ENCODE measurements around the gene CENPX.
A peak's percentile ranks its signal among the peaks of the same experiment; 100 is the strongest.

The CENPX gene

DNA sequence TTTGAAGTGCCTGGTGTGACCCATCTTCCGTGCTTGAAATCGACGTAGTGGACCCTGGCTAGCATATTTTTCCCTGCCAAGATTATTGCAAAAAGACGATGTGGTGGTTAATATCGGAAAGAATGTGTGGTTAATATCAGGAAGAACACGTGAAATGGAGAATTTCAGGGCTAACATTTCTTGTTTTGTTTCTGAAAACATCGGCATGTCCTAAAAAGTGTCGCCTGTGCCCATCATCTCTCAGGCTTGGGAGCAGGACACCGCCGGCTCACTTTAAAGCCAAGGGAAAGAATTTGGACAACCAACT, 15.2 kb upstream of the CENPX start:
- Histone ChIP-seq H4K91ac (ENCODE audit: low read depth, low read length, poor library complexity) (no peak overlapping the region), H2AFZ (ENCODE audit: low read length) (peak overlapping the region; percentile 93), H2BK5ac (ENCODE audit: low read length) (no peak overlapping the region), H3K4ac (ENCODE audit: low read length) (no peak overlapping the region), H3K9me3 (replicated peaks in 1 of 2; ENCODE audit: control insufficient read depth in 2 of 2, insufficient read depth in 1 of 2, low read depth in 1 of 2, low read length in 2 of 2) (no peaks in the 10 kb centered on the region), H2BK15ac (ENCODE audit: low read length) (no peak overlapping the region), H3K4me1 (ENCODE audit: control insufficient read depth in 2 of 2, insufficient read depth in 1 of 2, low read depth in 1 of 2, low read length in 2 of 2) (peaks cover 9 to 13% of the 10 kb centered on the region in 2 donors), H3K4me3 (ENCODE audit: low read length in 2 of 2) (peak overlapping the region in 1 of 2 donors; percentile 92), H4K8ac (ENCODE audit: low read depth, low read length) (no peak overlapping the region), H3K9ac (ENCODE audit: low read depth, low read length, poor library complexity) (no peak overlapping the region), H3K27ac (replicated peaks; ENCODE audit: low read length) (no peak overlapping the region), H3K14ac (ENCODE audit: low read length) (no peak overlapping the region), H3K4me2 (ENCODE audit: insufficient read depth, low read length, poor library complexity, severe bottlenecking) (peak overlapping the region; percentile 19), H3K36me3 (replicated peaks in 1 of 2; ENCODE audit: control insufficient read depth in 2 of 2, insufficient read depth in 2 of 2, low read length in 2 of 2) (peaks cover 8 to 32% of the 10 kb centered on the region in 2 donors), H2AK5ac (ENCODE audit: low read depth, low read length) (no peak overlapping the region), H2BK12ac (ENCODE audit: low read length) (no peak overlapping the region), H3K23ac (ENCODE audit: low read depth, low read length, poor library complexity) (no peak overlapping the region), H3K27me3 (ENCODE audit: control insufficient read depth in 3 of 3, insufficient read depth in 3 of 3, low read depth in 1 of 3, low read length in 3 of 3) (no peaks in the 10 kb centered on the region), H3K79me1 (ENCODE audit: low read depth, low read length) (peaks cover 10% of the 10 kb centered on the region), H2BK120ac (ENCODE audit: low read depth, low read length) (no peak overlapping the region), H3K18ac (ENCODE audit: low read length) (no peak overlapping the region)
- WGBS, 2 donors (ENCODE audit: extremely low coverage in 2 of 2, insufficient read length in 2 of 2, insufficient replicate concordance in 1 of 2): no CpG with 5 or more reads among the region's 10 CpGs
- DNase-seq (ENCODE audit: low spot score): no peak

DNA sequence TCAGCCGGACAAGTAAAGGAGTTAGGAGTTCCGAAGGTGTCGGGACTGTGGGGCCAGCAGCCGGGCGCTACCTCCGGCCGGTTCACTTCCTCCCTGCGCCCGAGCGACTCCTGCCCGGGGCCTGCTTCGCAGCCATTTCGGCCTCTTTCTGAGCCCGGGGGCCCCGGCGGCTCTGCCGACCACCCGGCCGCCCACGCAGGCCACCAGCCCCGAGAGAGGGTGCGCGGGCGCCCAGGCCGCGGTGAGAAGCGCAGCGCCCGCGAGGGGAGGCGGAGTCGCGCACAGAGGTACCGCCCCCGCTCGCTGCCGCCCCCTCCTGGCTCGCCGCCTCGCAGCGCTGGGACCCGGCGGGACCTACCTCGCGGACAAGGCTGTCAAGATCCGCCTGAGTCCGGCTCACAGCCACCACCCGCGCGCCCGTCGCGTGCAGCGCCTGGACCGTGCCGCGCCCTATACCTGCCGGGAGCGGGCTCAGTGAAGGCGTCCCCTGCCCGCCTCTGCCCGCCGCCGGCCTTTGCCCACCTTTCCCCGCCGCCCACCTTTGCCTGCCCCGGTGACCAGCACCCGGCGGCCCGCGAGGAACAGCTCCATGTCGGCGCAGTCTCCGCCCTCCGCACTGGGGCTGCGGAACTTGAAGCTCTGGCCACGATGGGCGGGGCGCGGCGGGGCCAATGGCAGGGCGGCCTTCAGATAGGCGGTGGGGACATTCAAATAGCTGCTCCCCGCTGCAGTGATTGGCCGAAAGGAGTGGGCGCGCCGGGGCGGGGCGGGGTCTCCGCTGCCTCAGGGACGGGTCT, 14.6 kb upstream of the CENPX start, which contains the start of gene DCXR:
TSS of gene DCXR (minus strand) at position 606 of the 797 bp plus-strand sequence. CDS start at position 591, 15 bp downstream.
- Histone ChIP-seq H3K4ac (ENCODE audit: low read length) (peak within 1 kb of the TSS; percentile 76), H3K79me1 (ENCODE audit: low read depth, low read length) (peaks cover 10% of the 10 kb centered on the region), H3K27me3 (ENCODE audit: control insufficient read depth in 3 of 3, insufficient read depth in 3 of 3, low read depth in 1 of 3, low read length in 3 of 3) (no peaks in the 10 kb centered on the region), H3K4me3 (ENCODE audit: low read length in 2 of 2) (peak within 1 kb of the TSS; percentile 78 to 92), H4K8ac (ENCODE audit: low read depth, low read length) (no peak within 1 kb of the TSS), H2AFZ (ENCODE audit: low read length) (peak within 1 kb of the TSS; percentile 93), H3K27ac (replicated peaks; ENCODE audit: low read length) (peak within 1 kb of the TSS; percentile 89), H2AK5ac (ENCODE audit: low read depth, low read length) (peak within 1 kb of the TSS; percentile 96), H4K91ac (ENCODE audit: low read depth, low read length, poor library complexity) (no peak within 1 kb of the TSS), H3K4me2 (ENCODE audit: insufficient read depth, low read length, poor library complexity, severe bottlenecking) (peak within 1 kb of the TSS; percentile 99), H3K9ac (ENCODE audit: low read depth, low read length, poor library complexity) (peak within 1 kb of the TSS; percentile 92), H2BK15ac (ENCODE audit: low read length) (peak within 1 kb of the TSS; percentile 96), H3K9me3 (replicated peaks in 1 of 2; ENCODE audit: control insufficient read depth in 2 of 2, insufficient read depth in 1 of 2, low read depth in 1 of 2, low read length in 2 of 2) (no peaks in the 10 kb centered on the region), H3K18ac (ENCODE audit: low read length) (peak within 1 kb of the TSS; percentile 97), H2BK120ac (ENCODE audit: low read depth, low read length) (peak within 1 kb of the TSS; percentile 87), H3K23ac (ENCODE audit: low read depth, low read length, poor library complexity) (peak within 1 kb of the TSS; percentile 97), H3K36me3 (replicated peaks in 1 of 2; ENCODE audit: control insufficient read depth in 2 of 2, insufficient read depth in 2 of 2, low read length in 2 of 2) (peaks cover 8 to 33% of the 10 kb centered on the region in 2 donors), H2BK12ac (ENCODE audit: low read length) (peak within 1 kb of the TSS; percentile 84), H3K4me1 (ENCODE audit: control insufficient read depth in 2 of 2, insufficient read depth in 1 of 2, low read depth in 1 of 2, low read length in 2 of 2) (peaks cover 12 to 18% of the 10 kb centered on the region in 2 donors), H3K14ac (ENCODE audit: low read length) (peak within 1 kb of the TSS; percentile 84), H2BK5ac (ENCODE audit: low read length) (peak within 1 kb of the TSS; percentile 90)
- DNase-seq (ENCODE audit: low spot score): peak; percentile 97
- WGBS, 2 donors (ENCODE audit: extremely low coverage in 2 of 2, insufficient read length in 2 of 2, insufficient replicate concordance in 1 of 2): no CpG with 5 or more reads among the region's 92 CpGs

- WGBS, 2 donors (ENCODE audit: extremely low coverage in 2 of 2, insufficient read length in 2 of 2, insufficient replicate concordance in 1 of 2): no CpG with 5 or more reads among the region's 23 CpGs
- H3K9ac ChIP-seq (ENCODE audit: low read depth, low read length, poor library complexity): peak overlapping the region; percentile 92
- H3K9me3 ChIP-seq (replicated peaks in 1 of 2; ENCODE audit: control insufficient read depth in 2 of 2, insufficient read depth in 1 of 2, low read depth in 1 of 2, low read length in 2 of 2): no peaks in the 10 kb centered on the region
- H4K91ac ChIP-seq (ENCODE audit: low read depth, low read length, poor library complexity): no peak overlapping the region
- peak overlapping the region; percentile 76 for H3K4ac ChIP-seq (ENCODE audit: low read length)
- H2BK15ac ChIP-seq (ENCODE audit: low read length): peak overlapping the region; percentile 96
- peak overlapping the region; percentile 84 for H3K14ac ChIP-seq (ENCODE audit: low read length)
- H3K27me3 ChIP-seq (ENCODE audit: control insufficient read depth in 3 of 3, insufficient read depth in 3 of 3, low read depth in 1 of 3, low read length in 3 of 3): no peaks in the 10 kb centered on the region
- peak overlapping the region; percentile 90 for H2BK5ac ChIP-seq (ENCODE audit: low read length)
- no peak overlapping the region for H3K27ac ChIP-seq (replicated peaks; ENCODE audit: low read length)
- peak overlapping the region; percentile 97 for H3K23ac ChIP-seq (ENCODE audit: low read depth, low read length, poor library complexity)
- peak overlapping the region; percentile 87 for H2BK120ac ChIP-seq (ENCODE audit: low read depth, low read length)
- H3K4me3 ChIP-seq (ENCODE audit: low read length in 2 of 2): peak overlapping the region; percentile 78 to 92
- peaks cover 8 to 33% of the 10 kb centered on the region in 2 donors for H3K36me3 ChIP-seq (replicated peaks in 1 of 2; ENCODE audit: control insufficient read depth in 2 of 2, insufficient read depth in 2 of 2, low read length in 2 of 2)
- peaks cover 14 to 22% of the 10 kb centered on the region in 2 donors for H3K4me1 ChIP-seq (ENCODE audit: control insufficient read depth in 2 of 2, insufficient read depth in 1 of 2, low read depth in 1 of 2, low read length in 2 of 2)
- H3K18ac ChIP-seq (ENCODE audit: low read length): peak overlapping the region; percentile 89
- peak overlapping the region; percentile 99 for H3K4me2 ChIP-seq (ENCODE audit: insufficient read depth, low read length, poor library complexity, severe bottlenecking)
- H2AK5ac ChIP-seq (ENCODE audit: low read depth, low read length): peak overlapping the region; percentile 96
- H4K8ac ChIP-seq (ENCODE audit: low read depth, low read length): no peak overlapping the region
- peaks cover 10% of the 10 kb centered on the region for H3K79me1 ChIP-seq (ENCODE audit: low read depth, low read length)
- H2BK12ac ChIP-seq (ENCODE audit: low read length): peak overlapping the region; percentile 84
- DNase-seq (ENCODE audit: low spot score): no peak
- peak overlapping the region; percentile 93 for H2AFZ ChIP-seq (ENCODE audit: low read length)
These were observed 14.0 kb upstream of the CENPX start for GRCh38 chr17:82036634-82037091.

DNA sequence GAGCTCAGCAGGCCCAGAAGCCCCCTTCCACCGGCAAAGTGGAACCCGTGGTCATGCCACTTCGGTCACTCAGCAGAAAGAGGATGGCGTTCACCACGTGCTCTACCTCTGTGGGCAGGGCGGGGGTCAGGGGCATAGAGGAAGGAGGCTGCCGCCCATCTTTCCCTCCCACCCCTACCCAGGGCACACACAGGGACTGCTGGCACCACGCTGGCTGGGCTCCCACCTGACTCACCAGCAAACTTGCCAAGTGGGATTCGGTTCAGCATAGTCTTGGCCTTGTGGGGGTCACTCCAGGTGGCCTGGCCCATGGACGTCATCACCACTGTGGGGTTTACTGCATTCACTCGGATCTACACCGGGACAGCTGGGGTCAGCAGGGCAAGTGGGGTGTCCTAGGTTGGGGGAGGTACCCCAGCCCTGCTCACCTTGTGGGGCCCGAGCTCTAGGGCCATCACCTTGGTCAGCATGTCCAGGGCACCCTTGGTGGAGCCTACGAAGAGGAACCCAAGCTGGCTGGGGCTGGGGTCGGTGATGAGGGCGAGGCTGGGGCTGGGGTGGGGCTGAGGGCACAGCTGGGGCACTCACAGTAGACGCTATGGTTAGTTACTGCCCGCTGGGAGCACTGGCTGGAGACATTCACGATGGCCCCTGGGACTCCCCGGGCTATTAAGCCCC, 13.4 kb upstream of the CENPX start:
- peaks cover 14 to 22% of the 10 kb centered on the region in 2 donors for H3K4me1 ChIP-seq (ENCODE audit: control insufficient read depth in 2 of 2, insufficient read depth in 1 of 2, low read depth in 1 of 2, low read length in 2 of 2)
- peak overlapping the region in 1 of 2 donors; percentile 92 for H3K4me3 ChIP-seq (ENCODE audit: low read length in 2 of 2)
- no peaks in the 10 kb centered on the region for H3K27me3 ChIP-seq (ENCODE audit: control insufficient read depth in 3 of 3, insufficient read depth in 3 of 3, low read depth in 1 of 3, low read length in 3 of 3)
- no peak overlapping the region for H3K4ac ChIP-seq (ENCODE audit: low read length)
- H2AFZ ChIP-seq (ENCODE audit: low read length): no peak overlapping the region
- no peak overlapping the region for H2BK120ac ChIP-seq (ENCODE audit: low read depth, low read length)
- no peak overlapping the region for H2BK12ac ChIP-seq (ENCODE audit: low read length)
- H3K9me3 ChIP-seq (replicated peaks in 1 of 2; ENCODE audit: control insufficient read depth in 2 of 2, insufficient read depth in 1 of 2, low read depth in 1 of 2, low read length in 2 of 2): no peaks in the 10 kb centered on the region
- no peak overlapping the region for H3K27ac ChIP-seq (replicated peaks; ENCODE audit: low read length)
- H3K9ac ChIP-seq (ENCODE audit: low read depth, low read length, poor library complexity): peak overlapping the region; percentile 38
- WGBS, 2 donors (ENCODE audit: extremely low coverage in 2 of 2, insufficient read length in 2 of 2, insufficient replicate concordance in 1 of 2): no CpG with 5 or more reads among the region's 20 CpGs
- H4K8ac ChIP-seq (ENCODE audit: low read depth, low read length): no peak overlapping the region
- peaks cover 8 to 33% of the 10 kb centered on the region in 2 donors for H3K36me3 ChIP-seq (replicated peaks in 1 of 2; ENCODE audit: control insufficient read depth in 2 of 2, insufficient read depth in 2 of 2, low read length in 2 of 2)
- peak overlapping the region; percentile 96 for H2AK5ac ChIP-seq (ENCODE audit: low read depth, low read length)
- peak overlapping the region; percentile 97 for H3K23ac ChIP-seq (ENCODE audit: low read depth, low read length, poor library complexity)
- DNase-seq (ENCODE audit: low spot score): no peak
- H3K14ac ChIP-seq (ENCODE audit: low read length): no peak overlapping the region
- peak overlapping the region; percentile 39 for H2BK5ac ChIP-seq (ENCODE audit: low read length)
- no peak overlapping the region for H2BK15ac ChIP-seq (ENCODE audit: low read length)
- no peak overlapping the region for H3K18ac ChIP-seq (ENCODE audit: low read length)
- peak overlapping the region; percentile 99 for H3K4me2 ChIP-seq (ENCODE audit: insufficient read depth, low read length, poor library complexity, severe bottlenecking)
- H3K79me1 ChIP-seq (ENCODE audit: low read depth, low read length): peaks cover 10% of the 10 kb centered on the region
- no peak overlapping the region for H4K91ac ChIP-seq (ENCODE audit: low read depth, low read length, poor library complexity)
